Prostate gland (tissue), 2 donors: ENCODE results near the gene GABRG3.

Experiments used
- POLR2A ChIP-seq: fragments of 450-650 bp; IDR thresholded peaks from one replicate; pipeline ENCODE4 v1.6.1; 2016; ENCODE audit warnings: antibody characterized with exemption, mild to moderate bottlenecking
- TF ChIP-seq, protein P1 (sequence below), 4 experiments: fragments of 200-600 bp in 2 of 4; fragments of 450-650 bp in 2 of 4; sonication (generic) in 2 of 4; IDR thresholded peaks; 1 replicate in 3 of 4; 2 replicates in 1 of 4; pipeline ENCODE4 v1.5.1; 2016 to 2019; ENCODE audit warnings: antibody characterized with exemption in 4 of 4, mild to moderate bottlenecking in 2 of 4, moderate library complexity in 2 of 4

- TF ChIP-seq POLR2A = no peak
- TF ChIP-seq, protein P1, sequence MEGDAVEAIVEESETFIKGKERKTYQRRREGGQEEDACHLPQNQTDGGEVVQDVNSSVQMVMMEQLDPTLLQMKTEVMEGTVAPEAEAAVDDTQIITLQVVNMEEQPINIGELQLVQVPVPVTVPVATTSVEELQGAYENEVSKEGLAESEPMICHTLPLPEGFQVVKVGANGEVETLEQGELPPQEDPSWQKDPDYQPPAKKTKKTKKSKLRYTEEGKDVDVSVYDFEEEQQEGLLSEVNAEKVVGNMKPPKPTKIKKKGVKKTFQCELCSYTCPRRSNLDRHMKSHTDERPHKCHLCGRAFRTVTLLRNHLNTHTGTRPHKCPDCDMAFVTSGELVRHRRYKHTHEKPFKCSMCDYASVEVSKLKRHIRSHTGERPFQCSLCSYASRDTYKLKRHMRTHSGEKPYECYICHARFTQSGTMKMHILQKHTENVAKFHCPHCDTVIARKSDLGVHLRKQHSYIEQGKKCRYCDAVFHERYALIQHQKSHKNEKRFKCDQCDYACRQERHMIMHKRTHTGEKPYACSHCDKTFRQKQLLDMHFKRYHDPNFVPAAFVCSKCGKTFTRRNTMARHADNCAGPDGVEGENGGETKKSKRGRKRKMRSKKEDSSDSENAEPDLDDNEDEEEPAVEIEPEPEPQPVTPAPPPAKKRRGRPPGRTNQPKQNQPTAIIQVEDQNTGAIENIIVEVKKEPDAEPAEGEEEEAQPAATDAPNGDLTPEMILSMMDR (IDR thresholded peaks at IDR 0.05) = no peak
These were observed 83.4 kb downstream of the GABRG3 start for GRCh38 chr15:27054426-27054825.
